C4-2B (cell line): ENCODE data around the gene SLC22A5.

ENCODE experiments used
- H3K27ac ChIP-seq: fragments of 450-650 bp; 2 replicates; pipeline ENCODE4 v1.5.1; 2017
- ZFX ChIP-seq: fragments of 450-650 bp; IDR thresholded peaks from 2 replicates; pipeline ENCODE4 v1.6.1; 2017
- TF ChIP-seq, protein P1 (sequence below): fragments of 450-650 bp; conservative IDR thresholded peaks from 2 replicates; pipeline ENCODE4 v1.5.1; 2017; ENCODE audit warnings: mild to moderate bottlenecking

SLC22A5 gene

DNA sequence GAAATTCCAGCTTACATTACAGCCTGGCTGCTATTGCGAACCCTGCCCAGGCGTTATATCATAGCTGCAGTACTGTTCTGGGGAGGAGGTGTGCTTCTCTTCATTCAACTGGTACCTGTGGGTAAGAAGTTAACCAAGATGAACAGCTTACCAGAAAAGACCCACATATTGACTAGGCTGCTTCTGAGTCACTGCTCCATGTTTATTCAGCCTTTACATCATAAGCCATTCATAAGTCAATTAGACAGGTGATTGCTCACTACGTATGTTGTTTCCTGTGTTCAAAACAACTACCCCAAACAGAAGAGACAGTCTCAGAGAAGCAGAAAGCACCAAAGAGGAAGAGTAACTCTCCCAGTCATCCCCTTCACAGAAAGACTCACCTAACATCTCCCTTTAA lies 34.7 kb upstream of the SLC22A5 start:
- TF ChIP-seq ZFX = no peak
- TF ChIP-seq, protein P1, sequence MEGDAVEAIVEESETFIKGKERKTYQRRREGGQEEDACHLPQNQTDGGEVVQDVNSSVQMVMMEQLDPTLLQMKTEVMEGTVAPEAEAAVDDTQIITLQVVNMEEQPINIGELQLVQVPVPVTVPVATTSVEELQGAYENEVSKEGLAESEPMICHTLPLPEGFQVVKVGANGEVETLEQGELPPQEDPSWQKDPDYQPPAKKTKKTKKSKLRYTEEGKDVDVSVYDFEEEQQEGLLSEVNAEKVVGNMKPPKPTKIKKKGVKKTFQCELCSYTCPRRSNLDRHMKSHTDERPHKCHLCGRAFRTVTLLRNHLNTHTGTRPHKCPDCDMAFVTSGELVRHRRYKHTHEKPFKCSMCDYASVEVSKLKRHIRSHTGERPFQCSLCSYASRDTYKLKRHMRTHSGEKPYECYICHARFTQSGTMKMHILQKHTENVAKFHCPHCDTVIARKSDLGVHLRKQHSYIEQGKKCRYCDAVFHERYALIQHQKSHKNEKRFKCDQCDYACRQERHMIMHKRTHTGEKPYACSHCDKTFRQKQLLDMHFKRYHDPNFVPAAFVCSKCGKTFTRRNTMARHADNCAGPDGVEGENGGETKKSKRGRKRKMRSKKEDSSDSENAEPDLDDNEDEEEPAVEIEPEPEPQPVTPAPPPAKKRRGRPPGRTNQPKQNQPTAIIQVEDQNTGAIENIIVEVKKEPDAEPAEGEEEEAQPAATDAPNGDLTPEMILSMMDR = no peak
- H3K27ac ChIP-seq = no peak overlapping the region

DNA sequence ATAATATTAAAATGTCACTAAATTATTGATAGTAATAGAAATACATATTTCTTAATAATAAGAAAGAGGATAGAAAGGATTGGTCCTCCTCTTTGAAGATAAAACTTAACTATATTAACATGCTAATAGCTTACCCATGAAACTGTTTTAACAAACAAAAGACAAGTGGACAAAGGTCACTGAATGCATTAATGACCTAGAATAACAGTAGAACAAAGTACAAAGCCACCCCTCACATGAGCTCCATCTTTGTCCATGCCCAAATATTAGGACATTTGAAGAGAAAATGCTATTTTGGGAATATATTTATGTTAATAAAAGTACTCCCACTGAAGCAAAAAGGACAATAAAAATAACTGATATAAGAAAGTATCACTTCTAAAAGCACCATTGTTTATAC lies 34.1 kb upstream of the SLC22A5 start:
- no peak overlapping the region for H3K27ac ChIP-seq

DNA sequence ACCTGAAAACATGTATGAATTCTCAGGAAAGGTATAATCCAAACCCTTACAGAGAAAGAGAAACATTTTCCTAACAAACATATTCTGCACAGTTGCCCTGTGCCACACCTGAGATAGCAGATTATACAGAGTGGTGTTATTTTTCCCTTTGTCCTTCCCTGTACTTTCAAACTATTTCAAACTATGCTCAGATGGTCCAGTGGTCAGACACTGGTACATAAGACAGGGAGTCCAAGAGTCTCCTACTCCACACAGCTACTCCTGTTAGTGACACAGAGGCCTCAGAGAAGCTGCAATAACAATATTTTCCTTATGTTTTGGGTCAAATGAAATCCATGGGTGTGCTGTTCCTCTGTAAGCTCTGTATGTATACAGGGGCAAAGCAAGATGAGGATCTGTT lies 30.0 kb upstream of the SLC22A5 start:
- TF ChIP-seq, protein P1 = no peak
- no peak for TF ChIP-seq ZFX
- H3K27ac ChIP-seq = no peak overlapping the region

More for the DNA sequence above, 34.1 kb upstream of the SLC22A5 start:
- TF ChIP-seq ZFX = no peak
- TF ChIP-seq, protein P1 = no peak

DNA sequence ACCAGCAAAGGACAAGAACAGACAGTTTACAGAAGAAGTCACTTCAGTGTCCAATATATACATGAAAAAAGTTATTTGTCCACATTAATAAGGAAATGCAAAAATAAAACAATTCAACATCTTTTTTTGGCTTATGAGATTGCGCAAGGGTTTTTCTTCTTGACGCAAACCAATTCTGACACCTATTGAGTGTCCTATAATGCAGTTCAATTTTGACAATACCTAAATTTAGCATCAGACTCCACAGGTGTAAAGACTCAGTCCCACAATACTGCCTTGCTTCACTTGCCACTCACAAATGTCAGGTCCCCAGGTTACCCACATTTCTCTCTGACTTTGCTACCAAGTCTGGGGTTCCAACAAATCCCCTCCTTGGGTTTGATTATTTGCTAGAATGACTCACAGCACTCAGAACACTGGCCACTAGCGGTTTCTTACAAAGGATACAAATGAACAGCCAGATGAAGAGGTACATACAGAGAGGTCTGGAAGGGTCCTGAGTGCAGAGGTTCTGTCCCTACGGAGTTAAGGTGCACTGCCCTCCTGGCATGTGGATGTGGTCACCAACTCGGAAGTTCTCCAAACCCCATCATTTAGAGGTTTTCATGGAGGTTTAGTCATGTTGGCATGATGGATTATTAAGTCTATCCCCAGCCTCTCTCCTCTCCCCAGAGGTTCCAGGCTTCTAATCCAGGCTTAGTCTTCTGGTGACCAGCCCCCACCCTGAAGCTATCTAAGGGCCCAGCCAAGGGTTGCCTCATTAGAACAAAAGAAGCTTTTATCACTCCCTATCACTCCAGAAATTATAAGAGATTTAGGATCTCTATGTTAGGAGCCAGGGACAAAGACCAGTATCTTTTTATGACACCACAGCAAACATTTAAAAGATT lies 27.0 kb upstream of the SLC22A5 start:
- no peak overlapping the region for H3K27ac ChIP-seq
- no peak for TF ChIP-seq ZFX
- TF ChIP-seq, protein P1 = no peak

DNA sequence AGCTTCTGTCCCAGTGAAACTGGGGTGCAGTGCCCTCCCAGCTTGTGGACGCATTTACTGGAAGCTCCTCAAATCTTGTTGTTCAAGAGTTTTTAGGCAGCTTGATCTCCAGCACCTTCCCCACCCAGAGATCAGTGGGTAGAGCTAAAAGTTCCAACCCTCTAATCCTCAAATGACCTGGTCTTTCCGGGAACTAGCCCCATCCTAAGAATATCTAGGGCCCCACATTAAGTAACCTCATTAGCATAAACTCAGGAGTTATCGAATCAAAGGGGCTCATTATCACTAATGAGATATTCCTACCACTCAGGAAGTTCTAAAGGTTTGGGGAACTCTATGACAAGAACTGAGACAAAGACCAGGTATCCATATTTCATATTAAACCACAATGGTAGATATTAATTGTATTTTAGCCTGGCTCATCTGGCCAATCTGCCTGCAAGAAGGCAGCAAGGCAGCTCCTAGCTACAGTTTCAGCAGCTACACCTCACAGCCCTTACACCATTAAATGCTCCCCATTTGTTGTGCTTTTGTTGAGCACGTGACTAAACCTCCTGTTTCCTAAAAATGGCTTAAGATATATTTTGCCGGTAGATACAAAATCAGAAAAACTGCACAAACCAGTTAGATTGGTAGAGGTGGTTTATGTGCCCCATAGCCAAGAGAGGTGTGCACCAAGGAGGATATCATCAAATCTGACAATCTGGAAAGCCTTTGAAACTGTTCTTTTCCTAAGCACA lies 24.6 kb upstream of the SLC22A5 start:
- no peak overlapping the region for H3K27ac ChIP-seq
- TF ChIP-seq, protein P1 = no peak
- no peak for TF ChIP-seq ZFX

DNA sequence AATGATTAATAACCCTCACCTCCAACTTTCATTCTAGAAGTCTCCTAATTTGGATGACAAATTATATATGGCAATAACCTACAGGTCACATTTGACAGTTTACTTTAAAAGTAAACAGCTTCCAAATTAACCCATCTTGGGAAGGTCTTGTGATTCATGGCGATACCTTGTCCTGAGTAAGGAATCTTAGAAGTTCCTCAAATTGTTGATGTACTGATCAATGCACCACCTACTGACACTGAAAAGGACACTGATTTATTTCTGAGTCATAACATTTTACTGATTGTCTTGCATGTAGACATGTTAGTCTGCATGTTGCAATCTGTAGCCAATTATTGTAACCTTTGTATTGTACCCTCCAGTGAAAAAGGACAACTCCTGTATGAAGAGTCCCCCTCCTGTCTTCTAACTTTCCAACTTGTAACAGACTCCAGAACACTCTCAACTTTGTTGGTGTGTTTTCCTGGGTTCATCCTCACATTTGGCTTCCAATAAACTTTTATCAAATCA lies 16.0 kb upstream of the SLC22A5 start:
- TF ChIP-seq, protein P1 = no peak
- no peak for TF ChIP-seq ZFX
- H3K27ac ChIP-seq = no peak overlapping the region
